Fibroblast of lung (primary cell): ENCODE measurements around the gene PIK3R1. TPM values are rescaled to one million over a fixed set of nuclear protein-coding genes. Genes with fewer than 3 reads are reported as not detected.

Source experiments
- DNase-seq, 2 donors: peaks; one replicate each; pipeline versions ENCODE4 v3.0.0 to v3.0.0-alpha.2; 2010; ENCODE audit warnings: low read depth in 2 of 2
- H2AFZ ChIP-seq: 2 replicates; pipeline ENCODE4 v1.5.1; 2012; ENCODE audit warnings: low read length, control low read depth, inconsistent platforms
- H3K27ac ChIP-seq: 2 replicates; pipeline ENCODE4 v1.5.1; 2011; ENCODE audit warnings: low read length, control low read depth; ENCODE audit not compliant: insufficient read depth
- H3K27me3 ChIP-seq: 2 replicates; pipeline ENCODE4 v1.5.1; 2011; ENCODE audit warnings: mild to moderate bottlenecking, low read length; ENCODE audit not compliant: control insufficient read depth, insufficient read depth
- H3K36me3 ChIP-seq: 2 replicates; pipeline ENCODE4 v1.5.1; 2011; ENCODE audit warnings: low read length; ENCODE audit not compliant: control insufficient read depth, insufficient read depth
- H3K4me1 ChIP-seq: 2 replicates; pipeline ENCODE4 v1.5.1; 2011; ENCODE audit warnings: low read length; ENCODE audit not compliant: control insufficient read depth, insufficient read depth; ENCODE audit errors: extremely low read depth
- H3K4me2 ChIP-seq: 2 replicates; pipeline ENCODE4 v1.5.1; 2011; ENCODE audit warnings: low read length, control low read depth; ENCODE audit not compliant: insufficient read depth; ENCODE audit errors: extremely low read depth
- H3K4me3 ChIP-seq, 4 experiments: fragments of 200-600 bp in 1 of 4; sonication (generic) in 1 of 4; replicated peaks in 1 of 4; 2 replicates each; pipeline ENCODE4 v1.5.1; 2011 to 2016; ENCODE audit warnings: low read length in 4 of 4, low read depth in 3 of 4, mild to moderate bottlenecking in 3 of 4, control low read depth in 2 of 4, inconsistent platforms in 1 of 4, mixed read lengths in 1 of 4; ENCODE audit not compliant: insufficient read depth in 1 of 4; ENCODE audit errors: control extremely low read depth in 1 of 4
- H3K79me2 ChIP-seq: 2 replicates; pipeline ENCODE4 v1.5.1; 2012; ENCODE audit warnings: mild to moderate bottlenecking, low read length, inconsistent platforms; ENCODE audit not compliant: control insufficient read depth, insufficient read depth
- H3K9ac ChIP-seq: 2 replicates; pipeline ENCODE4 v1.5.1; 2011; ENCODE audit warnings: mild to moderate bottlenecking, low read length, control low read depth; ENCODE audit not compliant: insufficient read depth
- H3K9me3 ChIP-seq: 2 replicates; pipeline ENCODE4 v1.5.1; 2012; ENCODE audit warnings: low read depth, low read length; ENCODE audit not compliant: control insufficient read depth, insufficient read depth
- H4K20me1 ChIP-seq: 2 replicates; pipeline ENCODE4 v1.5.1; 2011; ENCODE audit warnings: low read length; ENCODE audit not compliant: control insufficient read depth, insufficient read depth; ENCODE audit errors: extremely low read depth
- EZH2 ChIP-seq: IDR thresholded peaks from 2 replicates; pipeline ENCODE4 v1.5.1; 2012; ENCODE audit warnings: low read length, control low read depth, mild to moderate bottlenecking; ENCODE audit errors: missing control alignments
- polyA plus RNA-seq, 2 donors: library from polyadenylated mRNA; depleted of rRNA in 1 of 2; stranded (reverse) in 1 of 2; unstranded in 1 of 2; fragments of >200 nt; gene quantifications; 2 replicates each; pipeline ENCODE4 v1.2.1, GENCODE V29; 2011 to 2012; ENCODE audit warnings: missing spikeins in 1 of 2
- total RNA-seq: library from RNA; depleted of rRNA; stranded (reverse); fragments of >200 nt; gene quantifications from 2 replicates; pipeline ENCODE4 v1.2.1, GENCODE V29; 2014
- TF ChIP-seq, protein P1 (sequence below), 2 donors: IDR thresholded peaks in 1 of 2; conservative IDR thresholded peaks in 1 of 2; 1 replicate in 1 of 2; 2 replicates in 1 of 2; pipeline ENCODE4 v1.5.1; 2011 to 2012; ENCODE audit warnings: low read length in 2 of 2, control low read depth in 1 of 2, inconsistent platforms in 1 of 2, low read depth in 1 of 2, mild to moderate bottlenecking in 1 of 2

Gene PIK3R1
- total and polyA plus RNA-seq, 2 donors (not counting 1 experiment from before 2014, with no cell fraction given) = 17.7 to 36.3 TPM

DNA sequence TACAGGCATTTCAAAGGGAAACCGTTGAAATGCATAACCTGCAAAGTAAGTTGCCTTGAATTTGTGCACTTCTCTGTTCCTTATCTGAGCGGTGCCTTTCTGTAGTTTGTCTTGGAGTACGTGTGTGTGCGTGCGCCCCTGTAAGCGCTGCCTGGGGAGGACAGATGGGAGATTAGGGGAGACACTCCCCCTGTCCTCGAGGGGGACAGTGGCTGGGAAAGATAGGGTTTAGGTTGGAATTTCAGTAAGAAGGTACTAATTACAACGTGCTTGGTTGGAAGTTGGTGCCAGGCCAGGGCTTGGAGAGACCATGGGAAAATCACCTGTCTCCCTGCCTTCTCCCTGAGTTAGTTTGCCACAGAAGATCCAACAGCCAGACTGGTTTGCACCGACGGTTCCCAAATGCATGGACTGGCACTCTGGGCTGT, 73.2 kb downstream of the PIK3R1 start:
- Histone ChIP-seq H3K4me3 (peak overlapping the region; percentile 42 to 60 (median 59)), H3K27ac (peak overlapping the region; percentile 69), H3K79me2 (peaks cover 2% of the 10 kb centered on the region), H3K4me1 (peaks cover 12% of the 10 kb centered on the region), H3K4me2 (peak overlapping the region; percentile 94), H3K9ac (peak overlapping the region; percentile 51), H3K27me3 (no peaks in the 10 kb centered on the region), H3K9me3 (no peaks in the 10 kb centered on the region), H4K20me1 (no peaks in the 10 kb centered on the region), H2AFZ (peak overlapping the region; percentile 36), H3K36me3 (no peaks in the 10 kb centered on the region)
- no peak for DNase-seq
- TF ChIP-seq EZH2 = no peak
- TF ChIP-seq, protein P1, sequence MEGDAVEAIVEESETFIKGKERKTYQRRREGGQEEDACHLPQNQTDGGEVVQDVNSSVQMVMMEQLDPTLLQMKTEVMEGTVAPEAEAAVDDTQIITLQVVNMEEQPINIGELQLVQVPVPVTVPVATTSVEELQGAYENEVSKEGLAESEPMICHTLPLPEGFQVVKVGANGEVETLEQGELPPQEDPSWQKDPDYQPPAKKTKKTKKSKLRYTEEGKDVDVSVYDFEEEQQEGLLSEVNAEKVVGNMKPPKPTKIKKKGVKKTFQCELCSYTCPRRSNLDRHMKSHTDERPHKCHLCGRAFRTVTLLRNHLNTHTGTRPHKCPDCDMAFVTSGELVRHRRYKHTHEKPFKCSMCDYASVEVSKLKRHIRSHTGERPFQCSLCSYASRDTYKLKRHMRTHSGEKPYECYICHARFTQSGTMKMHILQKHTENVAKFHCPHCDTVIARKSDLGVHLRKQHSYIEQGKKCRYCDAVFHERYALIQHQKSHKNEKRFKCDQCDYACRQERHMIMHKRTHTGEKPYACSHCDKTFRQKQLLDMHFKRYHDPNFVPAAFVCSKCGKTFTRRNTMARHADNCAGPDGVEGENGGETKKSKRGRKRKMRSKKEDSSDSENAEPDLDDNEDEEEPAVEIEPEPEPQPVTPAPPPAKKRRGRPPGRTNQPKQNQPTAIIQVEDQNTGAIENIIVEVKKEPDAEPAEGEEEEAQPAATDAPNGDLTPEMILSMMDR (conservative IDR thresholded peaks at IDR 0.05 in 1 of 2, IDR thresholded peaks at IDR 0.05 in 1 of 2; ENCODE audit: low read depth in 1 of 2, low read length in 2 of 2) = no peak

DNA sequence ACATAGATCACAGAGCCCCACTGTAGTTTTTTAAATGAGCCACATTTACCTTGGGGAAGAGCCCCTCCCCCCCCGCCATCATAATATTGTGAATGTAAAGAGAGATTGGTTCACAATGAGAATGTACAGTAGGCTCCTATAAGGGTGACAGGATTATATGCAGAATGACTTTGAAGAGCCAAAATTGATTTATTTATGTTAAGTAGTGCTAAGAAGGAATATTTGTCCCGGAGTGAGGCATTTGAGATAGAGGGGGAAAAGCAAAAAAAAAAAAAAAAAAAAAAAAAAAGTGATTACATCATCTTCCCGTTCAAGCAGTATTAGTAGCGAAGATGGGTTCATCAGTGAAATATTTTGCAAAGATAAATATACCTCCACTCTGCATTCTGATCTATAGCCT, 73.9 kb downstream of the PIK3R1 start:
- no peaks in the 10 kb centered on the region for H3K36me3 ChIP-seq
- TF ChIP-seq, protein P1 (conservative IDR thresholded peaks at IDR 0.05 in 1 of 2, IDR thresholded peaks at IDR 0.05 in 1 of 2; ENCODE audit: low read depth in 1 of 2, low read length in 2 of 2) = no peak
- no peak for TF ChIP-seq EZH2
- H4K20me1 ChIP-seq = no peaks in the 10 kb centered on the region
- no peak overlapping the region for H3K27ac ChIP-seq
- no peak overlapping the region for H3K9ac ChIP-seq
- H3K4me2 ChIP-seq = peak overlapping the region; percentile 94
- H3K79me2 ChIP-seq = peaks cover 2% of the 10 kb centered on the region
- H3K9me3 ChIP-seq = no peaks in the 10 kb centered on the region
- no peak overlapping the region for H2AFZ ChIP-seq
- no peak for DNase-seq
- H3K27me3 ChIP-seq = no peaks in the 10 kb centered on the region
- no peak overlapping the region for H3K4me3 ChIP-seq
- H3K4me1 ChIP-seq = peaks cover 12% of the 10 kb centered on the region

DNA sequence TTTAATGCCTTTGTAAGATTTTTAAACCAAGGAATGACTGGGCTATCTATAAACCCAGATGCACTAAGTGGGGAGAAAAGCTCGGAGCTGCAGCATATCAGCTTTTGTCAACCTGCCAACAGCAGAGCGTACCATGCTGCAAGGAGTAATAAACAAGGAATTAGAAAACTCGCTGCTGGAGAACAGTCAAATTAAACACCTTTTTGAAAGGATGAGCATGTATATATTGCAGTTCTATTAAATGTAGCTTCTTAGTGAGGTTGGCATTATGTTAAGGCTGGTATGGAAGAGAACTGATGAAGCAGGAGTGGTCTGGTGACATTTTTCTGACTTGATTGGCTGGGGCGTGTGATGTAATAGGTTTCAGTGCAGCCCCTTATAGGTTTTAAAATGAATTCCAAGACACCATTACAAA, 74.7 kb downstream of the PIK3R1 start:
- Histone ChIP-seq H3K79me2 (peaks cover 2% of the 10 kb centered on the region), H3K4me3 (no peak overlapping the region), H3K27ac (no peak overlapping the region), H2AFZ (no peak overlapping the region), H4K20me1 (no peaks in the 10 kb centered on the region), H3K36me3 (peaks cover 3% of the 10 kb centered on the region), H3K9me3 (no peaks in the 10 kb centered on the region), H3K4me1 (peaks cover 12% of the 10 kb centered on the region), H3K27me3 (no peaks in the 10 kb centered on the region), H3K4me2 (peak overlapping the region; percentile 38), H3K9ac (no peak overlapping the region)
- peak; percentile 65 to 68 for DNase-seq
- TF ChIP-seq, protein P1 (conservative IDR thresholded peaks at IDR 0.05 in 1 of 2, IDR thresholded peaks at IDR 0.05 in 1 of 2; ENCODE audit: low read depth in 1 of 2, low read length in 2 of 2) = no peak
- no peak for TF ChIP-seq EZH2
